Caco-2 (cell line): ENCODE data around the gene ALG12. TPM values are rescaled to one million over a fixed set of nuclear protein-coding genes. Genes with fewer than 3 reads are reported as not detected.

Experiments used
- BruUV-seq: library from RNA; stranded (reverse); fragments of 400-500 nt; replicated peaks from 2 replicates; lab custom pipeline; 2021; lab: Mats Ljungman, UMichigan
- CTCF ChIA-PET: fragments of 300-600 bp; sonication (Branson Sonifier 250); formaldehyde crosslinking; loops from one replicate; lab custom pipeline; 2022; ENCODE audit warnings: antibody characterized with exemption; lab: Charles Lee
- POLR2A ChIA-PET: fragments of 300-600 bp; sonication (Branson Sonifier 250); formaldehyde crosslinking; loops from one replicate; lab custom pipeline; 2022; ENCODE audit warnings: antibody characterized with exemption; lab: Charles Lee
- DNase-seq, 2 experiments: peaks; one replicate each; pipeline versions ENCODE4 v3.0.0 to v3.0.0-alpha.2; 2020 to 2022
- H3K27me3 ChIP-seq: replicated peaks from 2 replicates; pipeline ENCODE4 v1.6.0; 2011; ENCODE audit warnings: low read length; ENCODE audit not compliant: control insufficient read depth, insufficient read depth
- H3K36me3 ChIP-seq: 2 replicates; pipeline ENCODE4 v1.5.1; 2011; ENCODE audit warnings: low read length; ENCODE audit not compliant: control insufficient read depth, insufficient read depth
- H3K4me1 ChIP-seq: fragments of 250-450 bp; sonication (Bioruptor Pico); 2 replicates; pipeline ENCODE4 v1.5.1; 2020; ENCODE audit warnings: mild to moderate bottlenecking
- H3K4me3 ChIP-seq: 2 replicates; pipeline ENCODE4 v1.5.1; 2011; ENCODE audit warnings: low read depth, mild to moderate bottlenecking, control low read depth, low read length
- H3K9me3 ChIP-seq: fragments of 250-450 bp; sonication (Bioruptor Pico); 2 replicates; pipeline ENCODE4 v1.5.1; 2020; ENCODE audit warnings: mild to moderate bottlenecking, moderate library complexity
- H3K27ac Mint-ChIP-seq: one replicate; pipeline ENCODE4 v1.8.0; 2022; ENCODE audit warnings: mixed read lengths; ENCODE audit not compliant: unreplicated experiment
- H3K27me3 Mint-ChIP-seq: one replicate; pipeline ENCODE4 v1.8.0; 2022; ENCODE audit warnings: mixed read lengths; ENCODE audit not compliant: insufficient read depth, unreplicated experiment
- H3K36me3 Mint-ChIP-seq: one replicate; pipeline ENCODE4 v1.8.0; 2022; ENCODE audit warnings: mild to moderate bottlenecking, mixed read lengths; ENCODE audit not compliant: insufficient read depth, unreplicated experiment
- H3K4me1 Mint-ChIP-seq: one replicate; pipeline ENCODE4 v1.8.0; 2022; ENCODE audit warnings: low read depth, mixed read lengths; ENCODE audit not compliant: unreplicated experiment
- H3K4me3 Mint-ChIP-seq: one replicate; pipeline ENCODE4 v1.8.0; 2022; ENCODE audit warnings: mild to moderate bottlenecking, moderate library complexity, mixed read lengths; ENCODE audit not compliant: unreplicated experiment
- H3K9me3 Mint-ChIP-seq: one replicate; pipeline ENCODE4 v1.8.0; 2022; ENCODE audit warnings: mixed read lengths; ENCODE audit not compliant: unreplicated experiment
- CTCF ChIP-seq, 2 experiments: fragments of 200-600 bp in 1 of 2; IDR thresholded peaks; 1 replicate in 1 of 2; 2 replicates in 1 of 2; pipeline versions ENCODE4 v1.5.1 to v1.8.0; 2011 to 2022; ENCODE audit warnings: antibody characterized with exemption in 1 of 2, control low read depth in 1 of 2, inconsistent platforms in 1 of 2, low read depth in 1 of 2, low read length in 1 of 2, mild to moderate bottlenecking in 1 of 2, moderate library complexity in 1 of 2; ENCODE audit not compliant: insufficient read depth in 1 of 2, severe bottlenecking in 1 of 2, unreplicated experiment in 1 of 2
- intact Hi-C: fragments of 100-400 bp; cut with micrococcal nuclease; formaldehyde crosslinking; loops from one replicate; pipeline ENCODE4 v1.10.0; 2022; ENCODE audit not compliant: unreplicated experiment
- total RNA-seq: library from RNA; stranded (reverse); gene quantifications from 2 replicates; pipeline ENCODE4 v1.2.3, GENCODE V29; 2022

The ALG12 gene
- total RNA-seq, 1 experiment from 2014 or later: 35.7 TPM

- H3K4me3 Mint-ChIP-seq: peak overlapping the region; percentile 75
- DNase-seq: peak; percentile 82 to 84
- CTCF ChIA-PET: interaction anchor here (0.6 to 2.1 kb wide), 5 partner anchors 9 to 78 kb away, joined by 3 to 19 read pairs (median 3); partner anchors contain the start of gene PIM3
- H3K27me3 Mint-ChIP-seq: no peaks in the 10 kb centered on the region
- H3K4me1 Mint-ChIP-seq: peaks cover 8% of the 10 kb centered on the region
- TSS peak; percentile 72 for BruUV-seq
- Histone ChIP-seq H3K27me3 (no peaks in the 10 kb centered on the region), H3K4me3 (no peak overlapping the region), H3K9me3 (no peaks in the 10 kb centered on the region), H3K4me1 (peaks cover 71% of the 10 kb centered on the region), H3K36me3 (no peaks in the 10 kb centered on the region)
- H3K27ac Mint-ChIP-seq: peak overlapping the region; percentile 99
- intact Hi-C loops: no loop called here
- H3K9me3 Mint-ChIP-seq: no peaks in the 10 kb centered on the region
- H3K36me3 Mint-ChIP-seq: peaks cover 8% of the 10 kb centered on the region
- no peak for TF ChIP-seq CTCF (IDR thresholded peaks at IDR 0.05; ENCODE audit: insufficient read depth in 1 of 2, low read depth in 1 of 2, low read length in 1 of 2, severe bottlenecking in 1 of 2, unreplicated experiment in 1 of 2)
- POLR2A ChIA-PET: interaction anchor here (1.7 to 3.7 kb wide), 3 partner anchors 9 to 19 kb away, joined by 5 to 25 read pairs (median 20); partner anchors contain the start of gene PIM3
These were observed 34.0 kb upstream of the ALG12 start for GRCh38 chr22:49951986-49952896.

GRCh38 chr22:49951678-49951985 lies 33.4 kb upstream of the ALG12 start:
- no peaks in the 10 kb centered on the region for H3K36me3 ChIP-seq
- H3K27me3 ChIP-seq: no peaks in the 10 kb centered on the region
- H3K4me1 ChIP-seq: peaks cover 77% of the 10 kb centered on the region
- no peak for TF ChIP-seq CTCF (IDR thresholded peaks at IDR 0.05; ENCODE audit: insufficient read depth in 1 of 2, low read depth in 1 of 2, low read length in 1 of 2, severe bottlenecking in 1 of 2, unreplicated experiment in 1 of 2)
- intact Hi-C loops: no loop called here
- ChIA-PET CTCF (interaction anchor here (0.7 to 2.1 kb wide), 3 partner anchors 15 to 79 kb away, joined by 3 to 19 read pairs (median 14); no protein-coding TSS in a partner anchor), POLR2A (interaction anchor here (1.1 to 3.7 kb wide), 4 partner anchors 9 to 20 kb away, joined by 3 to 25 read pairs (median 12); partner anchors contain the start of gene PIM3)
- TSS peak; percentile 61 for BruUV-seq
- Mint-ChIP-seq H3K27me3 (no peaks in the 10 kb centered on the region), H3K4me1 (peaks cover 8% of the 10 kb centered on the region), H3K4me3 (peak overlapping the region; percentile 75), H3K36me3 (peaks cover 8% of the 10 kb centered on the region), H3K27ac (peak overlapping the region; percentile 99), H3K9me3 (no peaks in the 10 kb centered on the region)
- H3K4me3 ChIP-seq: no peak overlapping the region
- H3K9me3 ChIP-seq: no peaks in the 10 kb centered on the region
- DNase-seq: no peak

- Histone ChIP-seq H3K27me3 (no peaks in the 10 kb centered on the region), H3K9me3 (no peaks in the 10 kb centered on the region), H3K4me3 (no peak overlapping the region), H3K36me3 (no peaks in the 10 kb centered on the region), H3K4me1 (peaks cover 82% of the 10 kb centered on the region)
- intact Hi-C loops: no loop called here
- ChIA-PET POLR2A (interaction anchor here (1.1 to 3.7 kb wide), 4 partner anchors 10 to 20 kb away, joined by 3 to 25 read pairs (median 12); partner anchors contain the start of gene PIM3), CTCF (interaction anchor here (0.7 to 2.1 kb wide), 3 partner anchors 15 to 79 kb away, joined by 3 to 19 read pairs (median 14); no protein-coding TSS in a partner anchor)
- no TSS peak for BruUV-seq
- peak overlapping the region; percentile 99 for H3K27ac Mint-ChIP-seq
- no peaks in the 10 kb centered on the region for H3K9me3 Mint-ChIP-seq
- no peak for TF ChIP-seq CTCF (IDR thresholded peaks at IDR 0.05; ENCODE audit: insufficient read depth in 1 of 2, low read depth in 1 of 2, low read length in 1 of 2, severe bottlenecking in 1 of 2, unreplicated experiment in 1 of 2)
- peaks cover 8% of the 10 kb centered on the region for H3K4me1 Mint-ChIP-seq
- peak; percentile 89 to 91 for DNase-seq
- peak overlapping the region; percentile 75 for H3K4me3 Mint-ChIP-seq
- H3K27me3 Mint-ChIP-seq: no peaks in the 10 kb centered on the region
- peaks cover 8% of the 10 kb centered on the region for H3K36me3 Mint-ChIP-seq
These were observed 32.9 kb upstream of the ALG12 start for GRCh38 chr22:49951000-49951677.
